Pancreas (tissue), 10 donors: ENCODE results near the gene NOL4L. TPM values are rescaled to one million over a fixed set of nuclear protein-coding genes. Genes with fewer than 3 reads are reported as not detected.

Source experiments
- ATAC-seq, 4 donors: fragments of 200-7000 bp; cut with Tn5 transposase; one replicate each; pipeline versions ENCODE4 v1.8.0 to v1.9.1; 2020; ENCODE audit warnings: mild to moderate bottlenecking in 4 of 4, moderate library complexity in 4 of 4
- DNase-seq, 6 donors: peaks; one replicate each; pipeline ENCODE4 v3.0.0-alpha.2; 2020
- FAIRE-seq: peaks from 2 replicates; lab custom pipeline; 2012; peaks lifted over from hg19 to GRCh38; lab: Jason Lieb, UNC
- H3K27ac ChIP-seq, 4 donors: fragments of 200-600 bp; sonication (generic); 1 replicate in 3 of 4; 2 replicates in 1 of 4; pipeline versions ENCODE4 v1.5.0 to v1.8.0; 2020
- H3K27me3 ChIP-seq, 4 donors: fragments of 200-600 bp; one replicate each; pipeline ENCODE4 v1.8.0; 2021
- H3K36me3 ChIP-seq, 3 donors: fragments of 200-600 bp; sonication (generic) in 1 of 3; one replicate each; pipeline versions ENCODE4 v1.5.0 to v1.8.0; 2020 to 2021
- H3K4me1 ChIP-seq, 3 donors: fragments of 200-600 bp; one replicate each; pipeline ENCODE4 v1.8.0; 2021
- H3K4me3 ChIP-seq, 4 donors: fragments of 200-600 bp; sonication (generic) in 2 of 4; one replicate each; pipeline versions ENCODE4 v1.5.0 to v1.8.0; 2020 to 2021
- H3K9me3 ChIP-seq, 4 donors: fragments of 200-600 bp; one replicate each; pipeline ENCODE4 v1.8.0; 2021
- CTCF ChIP-seq, 4 donors: fragments of 200-600 bp; sonication (generic) in 3 of 4; IDR thresholded peaks; one replicate each; pipeline versions ENCODE4 v1.5.0 to v1.8.0; 2021; ENCODE audit warnings: antibody characterized with exemption in 4 of 4
- WGBS, 2 donors: extraction: QIAGEN DNeasy Blood & Tissue Kit; methylation state at CpG; one replicate each; pipeline ENCODE4 v1.1.7; 2013; 5-methylcytosine and 5-hydroxymethylcytosine counted together
- intact Hi-C, 3 donors: fragments of 100-400 bp; cut with DNase I; formaldehyde crosslinking; loops; one replicate each; pipeline versions ENCODE4 v1.11.1 to v1.14.2; 2022
- polyA plus RNA-seq, 2 donors: library from polyadenylated mRNA; stranded (reverse); fragments of 200-250 nt; gene quantifications; one replicate each; pipeline ENCODE4 v1.2.3, GENCODE V29; 2013
- total RNA-seq, 6 donors: library from RNA; stranded (reverse); fragmentation: NEBNext Ultra II Directional in 4 of 6; extraction: Animal tissue kit (Norgen Biotek cat#: 25700) in 4 of 6; gene quantifications; one replicate each; pipeline versions ENCODE4 v1.2.1 to v1.2.4, GENCODE V29; 2021 to 2023
- donor health status: healthy with polysubstance abuse.
- donor health status: DM: no; HTN: no; CAD: no; lungs with moderate emphysema.
- donor health status: DM: no; HTN: no; CAD: no.
- donor health status: control.
- donor health status: control.
- donor health status: Bipolar disorder and iron deficiency.
- donor health status: DM: yes; HTN: yes; CAD: no.
- donor health status: DM: no; HTN: no; CAD: no.
- donor health status: DM: no; HTN: no; CAD: no.
- donor health status: DM: yes; HTN: yes; CAD: no.

Gene NOL4L
- total and polyA plus RNA-seq, 8 donors, result 8.7 to 14.5 (median 10.2) TPM

- DNase-seq (peak in 2 of 6 donors; percentile 46 to 53), ATAC-seq (peak in 2 of 4 donors; percentile 6 to 39), FAIRE-seq (no peak)
- no peak overlapping the region for H3K4me3 ChIP-seq
- no peaks in the 10 kb centered on the region for H3K36me3 ChIP-seq
- WGBS, 2 donors, result 62 to 73% methylated on average over 10 of the region's 10 CpGs
- H3K27ac ChIP-seq, result peak overlapping the region in 1 of 4 donors; percentile 5
- TF ChIP-seq CTCF (IDR thresholded peaks at IDR 0.05), result no peak
- no peaks in the 10 kb centered on the region for H3K27me3 ChIP-seq
- no peaks in the 10 kb centered on the region for H3K4me1 ChIP-seq
- H3K9me3 ChIP-seq, result no peaks in the 10 kb centered on the region
- intact Hi-C loops, result loop anchor here in 1 of 3 donors (10.0 kb wide), 1 partner anchor 862 kb away; no protein-coding TSS in a partner anchor
Observed at GRCh38 chr20:32516583-32517517, 68.3 kb downstream of the NOL4L start.

- DNase-seq (peak in 3 of 6 donors; percentile 41 to 64 (median 47)), ATAC-seq (peak in 3 of 4 donors; percentile 29 to 68 (median 51)), FAIRE-seq (no peak)
- Histone ChIP-seq H3K36me3 (no peaks in the 10 kb centered on the region), H3K9me3 (no peaks in the 10 kb centered on the region), H3K4me3 (no peak overlapping the region), H3K4me1 (peaks cover 0 to 9% (median 8%) of the 10 kb centered on the region in 3 donors), H3K27me3 (no peaks in the 10 kb centered on the region), H3K27ac (no peak overlapping the region)
- no peak for TF ChIP-seq CTCF (IDR thresholded peaks at IDR 0.05)
- intact Hi-C loops, result loop anchor here in 1 of 3 donors (10.0 kb wide), 1 partner anchor 861 kb away; no protein-coding TSS in a partner anchor
- WGBS, 2 donors, result 49 to 61% methylated on average over 10 of the region's 10 CpGs
Observed at GRCh38 chr20:32515631-32516101, 69.5 kb downstream of the NOL4L start.

- no peak for TF ChIP-seq CTCF (IDR thresholded peaks at IDR 0.05)
- 97% methylated on average over 12 of the region's 12 CpGs for WGBS, 2 donors
- ATAC-seq (no peak), DNase-seq (peak in 1 of 6 donors; percentile 39), FAIRE-seq (no peak)
- no peak overlapping the region for H3K27ac ChIP-seq
- intact Hi-C loops, result loop anchor here in 1 of 3 donors (10.0 kb wide), 1 partner anchor 860 kb away; no protein-coding TSS in a partner anchor
- H3K4me1 ChIP-seq, result peaks cover 0 to 15% (median 10%) of the 10 kb centered on the region in 3 donors
- H3K4me3 ChIP-seq, result no peak overlapping the region
- no peaks in the 10 kb centered on the region for H3K36me3 ChIP-seq
- H3K9me3 ChIP-seq, result no peaks in the 10 kb centered on the region
- H3K27me3 ChIP-seq, result no peaks in the 10 kb centered on the region
Observed at GRCh38 chr20:32514760-32515159, 70.4 kb downstream of the NOL4L start.

GRCh38 chr20:32513031-32513866 lies 71.9 kb downstream of the NOL4L start:
- no peak for TF ChIP-seq CTCF (IDR thresholded peaks at IDR 0.05)
- Histone ChIP-seq H3K27me3 (no peaks in the 10 kb centered on the region), H3K4me3 (no peak overlapping the region), H3K36me3 (no peaks in the 10 kb centered on the region), H3K9me3 (no peaks in the 10 kb centered on the region), H3K27ac (no peak overlapping the region), H3K4me1 (peaks cover 0 to 15% (median 10%) of the 10 kb centered on the region in 3 donors)
- DNase-seq, result peak in 2 of 6 donors; percentile 20 to 22
- intact Hi-C loops, result loop anchor here in 1 of 3 donors (10.0 kb wide), 1 partner anchor 858 kb away; no protein-coding TSS in a partner anchor
- 83 to 90% methylated on average over 18 of the region's 18 CpGs for WGBS, 2 donors
- no peak for FAIRE-seq
- ATAC-seq, result no peak
